ENCODE data around the gene PRICKLE4.

Gene PRICKLE4

DNA sequence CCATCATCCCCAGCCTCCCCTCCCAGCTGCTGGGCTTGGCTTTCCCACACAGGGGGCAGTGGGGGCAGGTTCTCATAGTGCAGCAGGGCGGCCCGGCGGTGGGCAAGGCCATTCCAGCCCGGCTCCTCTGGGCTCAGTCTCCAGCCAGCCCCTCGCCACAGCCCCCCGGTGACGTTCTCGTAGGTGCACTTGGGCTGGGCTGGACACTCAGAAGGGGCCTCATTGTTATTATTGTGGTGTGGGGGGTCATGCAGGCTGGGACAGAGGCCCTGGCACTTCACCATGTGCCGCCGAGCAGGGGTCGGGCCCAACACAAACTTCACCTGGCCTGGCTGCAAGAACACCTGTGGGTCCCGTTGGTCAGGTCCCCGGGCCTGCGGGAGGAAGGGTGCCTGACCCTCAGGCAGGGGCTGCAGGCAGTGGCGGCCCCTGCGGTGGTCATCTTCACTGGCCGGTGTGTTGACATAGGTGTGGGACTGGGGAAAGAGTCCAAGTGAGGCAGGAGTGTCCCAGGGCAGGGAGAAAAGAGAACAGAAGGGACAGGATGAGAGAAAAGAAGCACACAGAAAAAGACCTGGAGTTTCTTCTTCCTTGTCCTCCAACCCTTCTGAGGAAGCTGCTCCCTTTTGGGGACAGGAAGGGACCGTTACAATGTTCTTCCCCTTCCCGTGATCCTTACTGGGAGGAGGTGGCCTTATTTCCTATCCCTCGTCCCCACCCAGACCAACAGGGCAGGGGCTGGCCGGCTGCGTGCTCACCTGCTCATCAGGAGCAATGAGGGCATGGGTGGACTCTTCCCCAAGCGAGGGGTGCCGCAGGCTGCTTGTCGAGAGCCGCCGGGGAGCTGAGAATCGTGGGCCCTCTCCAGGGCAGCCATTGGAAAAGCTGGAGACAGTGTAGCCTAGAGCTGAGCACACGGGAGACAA lies 9.3 kb upstream of the PRICKLE4 start:
- no peak for DNase-seq (ENCODE audit: low read depth)

DNA sequence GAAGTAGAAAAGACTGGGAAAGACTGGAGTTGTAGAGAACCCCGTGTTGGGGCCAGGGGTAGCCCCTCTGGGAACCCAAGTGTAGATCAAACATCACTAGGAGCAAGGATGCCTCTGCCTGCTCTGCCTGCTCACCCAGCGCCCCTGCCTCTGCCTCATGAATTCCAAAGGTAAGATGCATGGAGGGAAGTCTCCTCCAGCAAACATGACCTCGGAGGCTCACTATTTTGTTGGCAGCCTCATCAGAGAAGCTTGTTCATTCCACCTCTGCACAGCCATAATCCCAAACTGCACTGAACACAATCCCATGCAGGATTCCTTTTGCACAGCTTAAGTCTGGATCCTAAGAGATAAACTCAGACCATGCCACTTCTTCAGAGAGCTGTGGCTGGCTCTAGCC lies 5.7 kb upstream of the PRICKLE4 start:
- no peak for DNase-seq (ENCODE audit: low read depth)

DNA sequence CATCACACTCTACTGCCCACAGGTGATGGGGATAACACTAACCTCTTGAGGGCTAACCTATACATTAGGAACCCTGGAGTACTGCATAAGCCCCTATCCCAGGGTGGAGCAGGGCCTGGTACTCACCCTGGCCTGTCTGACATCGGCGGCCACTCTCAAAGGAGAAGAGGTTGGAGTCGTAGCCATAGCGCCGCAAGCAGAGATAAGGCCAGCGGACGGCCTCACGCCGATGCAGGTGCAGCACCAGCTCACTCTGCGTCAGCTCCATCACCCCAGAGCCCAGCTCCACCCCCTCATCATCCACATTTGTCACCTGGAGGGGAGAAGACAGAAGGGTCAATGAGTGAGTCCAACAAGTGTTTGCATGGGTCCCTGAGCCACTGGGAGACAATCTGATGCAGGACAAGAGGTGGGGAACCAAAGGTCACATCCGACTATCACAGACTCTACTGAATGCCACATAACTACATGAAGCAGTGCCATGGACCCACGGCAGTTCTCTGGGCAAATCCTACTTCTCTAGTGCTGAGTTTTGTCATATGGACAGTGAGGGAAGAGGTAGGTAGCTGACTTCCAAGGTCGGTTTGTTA lies 5.2 kb upstream of the PRICKLE4 start:
- no peak for DNase-seq (ENCODE audit: low read depth)

DNA sequence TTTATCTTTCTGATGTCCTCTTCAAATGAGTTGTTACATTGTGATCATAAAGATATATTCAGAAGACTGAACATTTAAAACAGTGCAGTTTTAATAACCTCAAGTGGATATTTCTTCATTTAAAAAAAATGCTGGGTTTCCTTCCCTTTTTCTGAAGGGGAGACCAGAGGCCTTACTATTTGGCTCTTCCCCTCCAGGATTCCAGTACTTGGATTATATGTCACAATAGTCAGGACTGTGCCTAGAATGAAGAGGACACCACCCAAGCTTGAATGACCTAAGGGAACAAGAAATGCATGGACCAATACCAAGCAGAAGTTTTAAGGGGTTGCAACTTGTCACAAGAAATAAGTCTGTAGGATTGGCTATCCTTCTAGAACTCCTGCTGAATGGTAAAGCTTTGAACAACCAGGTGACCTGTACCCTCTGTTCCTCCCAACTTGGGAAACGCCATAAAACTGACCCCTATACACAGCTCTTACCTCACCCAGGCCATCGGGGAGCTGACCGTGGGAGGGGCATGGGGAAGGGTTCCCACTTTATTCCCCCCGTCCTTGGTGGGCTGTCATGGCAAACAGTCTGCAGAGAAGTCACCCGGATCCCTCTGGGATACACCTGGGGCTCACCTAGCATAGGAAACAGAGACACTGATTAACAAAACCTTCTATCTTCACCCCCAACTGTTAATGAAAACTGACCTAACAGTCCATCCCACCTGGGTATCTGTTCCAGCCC lies 2.9 kb upstream of the PRICKLE4 start:
- no peak for DNase-seq (ENCODE audit: low read depth)

GRCh38 chr6:41778895-41779294 lies 1.7 kb upstream of the PRICKLE4 start:
- no peak for DNase-seq (ENCODE audit: low read depth)

DNA sequence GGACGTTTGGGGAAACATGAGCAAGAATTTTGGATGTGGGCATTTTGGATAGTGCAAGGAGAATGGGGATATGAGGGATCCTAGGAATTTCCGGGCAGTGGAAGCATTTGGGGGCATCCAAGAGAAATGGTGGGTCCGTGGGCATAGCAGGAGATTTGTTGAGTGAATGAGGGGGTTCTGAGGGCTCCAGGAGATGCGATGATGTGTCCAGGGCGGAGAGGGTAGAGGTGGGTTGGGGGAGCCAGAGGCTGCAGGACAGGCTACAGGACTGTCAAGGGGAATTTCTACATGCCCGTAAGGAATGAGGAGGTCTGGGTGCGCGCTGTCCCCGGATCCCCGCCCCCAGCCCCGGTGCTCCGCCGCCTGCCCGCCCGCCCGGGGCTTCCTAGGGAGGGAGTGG lies 1.2 kb upstream of the PRICKLE4 start:
- DNase-seq (ENCODE audit: low read depth): no peak

GRCh38 chr6:41779788-41780550 lies 613 bp upstream of the PRICKLE4 start, which contains the start of gene FRS3:
FRS3 (minus strand) TSS chr6:41779900; CDS start chr6:41776987, 2,913 bp downstream.
- DNase-seq (ENCODE audit: low read depth): peak; percentile 99

DNA sequence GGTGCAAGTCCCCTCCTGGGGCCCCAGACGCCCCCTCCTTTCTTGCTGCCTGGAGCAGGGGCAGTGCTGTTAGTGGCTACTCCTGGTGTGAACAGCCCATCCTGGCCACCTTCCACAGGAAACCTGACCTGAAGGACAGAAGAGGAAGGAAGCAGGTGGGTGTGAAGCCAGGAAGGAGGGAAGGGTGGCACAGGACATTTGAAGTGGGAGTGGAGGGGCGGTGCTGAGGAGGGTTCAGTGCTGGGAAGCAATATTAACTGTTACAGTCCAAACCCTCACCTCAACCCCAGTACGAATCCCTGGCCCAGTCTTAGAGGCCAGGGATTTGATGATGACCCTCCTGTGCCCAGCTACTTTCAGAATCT lies 766 bp downstream of the PRICKLE4 start:
- DNase-seq (ENCODE audit: low read depth): no peak

DNA sequence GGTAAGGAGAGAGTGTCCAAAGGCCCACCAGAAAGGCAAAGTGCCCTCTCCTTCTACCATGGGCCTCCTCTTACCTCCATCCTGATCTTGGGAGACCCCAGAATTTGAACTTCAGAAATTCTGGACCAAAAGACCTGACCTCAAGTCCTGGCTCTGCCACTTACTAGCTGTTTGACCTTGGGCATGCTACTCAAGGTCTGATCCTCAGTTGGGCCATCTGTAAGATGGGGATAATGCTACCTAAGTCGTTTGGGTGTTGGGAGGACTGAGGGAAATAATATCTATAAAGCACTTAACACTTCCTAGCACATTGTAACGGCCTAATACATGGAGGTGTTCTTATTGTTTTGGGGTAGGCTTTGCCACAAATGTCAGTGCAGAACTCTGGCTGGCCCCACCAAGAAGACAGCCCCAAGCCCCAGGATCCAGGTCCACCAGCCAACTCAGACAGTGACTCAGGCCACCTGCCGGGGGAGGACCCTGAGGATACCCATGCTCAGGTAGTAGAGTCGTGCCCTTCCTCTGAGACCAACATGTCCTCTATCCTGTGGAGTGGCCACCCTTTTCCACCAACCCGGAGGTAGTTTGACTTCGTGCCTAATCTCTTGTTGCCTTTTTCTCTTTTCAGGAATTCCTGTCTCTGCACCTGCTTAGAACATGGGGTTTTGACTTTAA lies 2.7 kb downstream of the PRICKLE4 start:
- no peak for DNase-seq (ENCODE audit: low read depth)

- DNase-seq (ENCODE audit: low read depth): no peak
These were observed 4.1 kb downstream of the PRICKLE4 start for GRCh38 chr6:41784581-41785171.

DNA sequence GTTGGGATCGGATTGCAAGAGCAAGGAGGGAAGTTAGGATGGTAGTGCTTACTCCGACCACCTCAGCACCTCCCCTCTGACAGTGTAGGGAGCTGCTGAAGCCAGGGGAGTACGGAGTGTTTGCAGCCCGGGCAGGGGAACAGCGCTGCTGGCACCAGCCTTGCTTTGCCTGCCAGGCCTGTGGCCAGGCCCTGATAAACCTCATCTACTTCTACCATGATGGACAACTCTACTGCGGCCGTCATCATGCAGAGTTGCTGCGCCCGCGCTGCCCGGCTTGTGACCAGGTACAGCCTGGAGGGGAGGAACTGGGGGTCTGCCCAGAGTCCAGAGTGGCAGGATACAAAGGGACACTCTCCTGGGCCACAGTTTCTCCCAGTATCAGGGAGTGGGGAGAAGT lies 4.7 kb downstream of the PRICKLE4 start:
- DNase-seq (ENCODE audit: low read depth): no peak

DNA sequence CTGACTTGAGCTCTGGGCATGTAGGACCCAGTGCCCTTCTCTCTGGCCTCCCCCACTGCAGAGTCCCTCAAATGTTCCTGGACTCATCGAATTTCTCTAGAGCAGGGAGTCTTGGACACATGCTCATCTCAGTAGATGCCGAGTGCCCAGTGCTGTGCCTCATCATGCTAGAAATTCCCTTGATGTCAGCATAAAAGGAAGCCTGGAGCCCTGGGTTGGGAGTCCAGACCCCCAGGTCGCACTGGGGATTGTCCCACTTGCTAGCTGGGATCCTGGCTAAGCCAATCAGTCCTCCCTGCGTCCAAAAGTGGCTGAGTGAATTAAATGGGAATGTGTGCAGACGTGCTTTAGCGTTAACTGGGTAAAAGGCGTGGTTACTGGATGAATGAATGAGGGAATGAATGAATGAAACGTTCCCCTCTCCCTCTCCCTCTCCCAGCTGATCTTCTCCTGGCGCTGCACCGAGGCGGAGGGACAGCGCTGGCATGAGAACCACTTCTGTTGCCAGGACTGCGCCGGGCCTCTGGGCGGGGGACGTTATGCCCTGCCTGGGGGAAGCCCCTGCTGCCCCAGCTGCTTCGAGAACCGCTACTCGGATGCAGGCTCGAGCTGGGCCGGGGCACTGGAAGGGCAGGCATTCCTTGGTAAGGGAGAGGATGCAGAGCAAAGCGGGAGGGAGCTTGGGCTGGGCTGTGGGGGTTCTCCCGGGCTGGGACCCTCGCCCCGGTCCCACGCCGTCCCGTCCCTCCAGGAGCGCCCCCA lies 5.3 kb downstream of the PRICKLE4 start:
- no peak for DNase-seq (ENCODE audit: low read depth)

- DNase-seq (ENCODE audit: low read depth): peak; percentile 84
These were observed 6.1 kb downstream of the PRICKLE4 start for GRCh38 chr6:41786451-41787218.

GRCh38 chr6:41787219-41787917 lies 6.8 kb downstream of the PRICKLE4 start, which contains the start of gene TOMM6:
TOMM6 (plus strand) TSS chr6:41787694; CDS start chr6:41787698, 4 bp downstream.
- peak; percentile 91 for DNase-seq (ENCODE audit: low read depth)

DNA sequence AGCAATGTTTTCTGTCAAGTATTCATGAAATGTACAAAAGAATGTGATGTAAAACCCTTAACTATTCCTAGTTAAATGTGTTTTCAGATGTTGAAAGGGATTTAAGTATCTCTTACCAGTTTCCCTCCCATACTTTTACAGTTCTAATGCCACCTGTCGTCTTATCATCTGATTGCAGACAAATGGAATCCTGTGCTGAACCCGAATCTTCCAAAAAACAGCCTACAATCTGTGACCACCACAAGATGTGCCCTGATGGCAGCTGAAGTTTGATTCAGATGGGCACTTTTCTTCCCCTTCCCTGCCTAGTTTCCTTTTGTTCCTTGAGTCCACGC lies 8.8 kb downstream of the PRICKLE4 start:
- DNase-seq (ENCODE audit: low read depth): no peak

GRCh38 chr6:41790045-41790444 lies 9.5 kb downstream of the PRICKLE4 start:
- DNase-seq (ENCODE audit: low read depth): no peak

GRCh38 chr6:41791305-41791704 lies 10.7 kb downstream of the PRICKLE4 start:
- no peak for DNase-seq (ENCODE audit: low read depth)

GRCh38 chr6:41791984-41792383 lies 11.4 kb downstream of the PRICKLE4 start:
- no peak for DNase-seq (ENCODE audit: low read depth)

DNA sequence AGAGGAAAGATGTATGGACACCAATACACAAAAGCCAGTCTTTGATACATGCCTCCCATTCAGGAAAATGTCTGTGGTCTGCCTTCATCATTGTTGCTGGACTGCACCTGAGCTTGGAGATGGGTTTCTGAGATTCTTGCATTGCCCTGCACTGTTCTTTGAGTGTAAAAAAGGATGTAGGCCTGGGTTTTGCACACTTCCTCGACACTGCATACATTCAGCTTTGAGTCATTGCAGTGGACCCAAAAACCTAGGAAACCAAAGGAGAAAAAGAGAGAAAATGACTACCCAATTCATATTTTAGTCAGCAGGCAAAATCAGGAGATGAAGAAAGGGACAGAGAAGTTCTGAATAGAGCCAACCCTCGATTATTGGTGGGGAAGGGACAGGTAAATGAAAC lies 15.9 kb downstream of the PRICKLE4 start:
- DNase-seq (ENCODE audit: low read depth): no peak

Measured in activated T-helper 1 cell treated with Interleukin-2 at 50 U/mL for 16 hours (primary cell).